22Rv1 (cell line): ENCODE results near the gene ZNF618.

Source experiments
- H3K27ac ChIP-seq: fragments of 450-650 bp; 2 replicates; pipeline ENCODE4 v1.5.1; 2017
- ZFX ChIP-seq: fragments of 450-650 bp; IDR thresholded peaks from 2 replicates; pipeline ENCODE4 v1.6.1; 2017; ENCODE audit warnings: antibody characterized with exemption, borderline replicate concordance
- TF ChIP-seq, protein P1 (sequence below): fragments of 450-650 bp; IDR thresholded peaks from 2 replicates; pipeline ENCODE4 v1.5.1; 2017; ENCODE audit warnings: mild to moderate bottlenecking

Gene ZNF618

DNA sequence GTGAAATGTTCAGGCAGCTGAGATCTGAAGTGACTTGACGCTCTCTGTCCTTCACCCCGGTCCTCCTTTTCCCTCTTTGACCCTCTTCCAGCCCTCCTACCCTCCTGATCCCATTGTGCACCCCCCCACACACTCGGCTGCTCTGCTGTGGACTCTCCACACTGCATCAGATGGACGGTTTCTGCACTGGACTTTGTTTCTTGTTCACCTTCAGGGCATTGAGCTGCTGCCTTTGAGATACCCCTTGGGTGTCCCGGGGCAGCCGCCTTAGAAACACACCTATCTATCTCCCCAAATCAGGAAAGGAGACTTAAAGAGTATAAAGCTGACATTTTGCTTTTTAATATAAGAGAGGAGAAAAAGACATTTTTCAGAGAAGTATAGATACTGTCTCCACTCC, 174.5 kb downstream of the ZNF618 start:
- H3K27ac ChIP-seq = no peak overlapping the region
- TF ChIP-seq, protein P1, sequence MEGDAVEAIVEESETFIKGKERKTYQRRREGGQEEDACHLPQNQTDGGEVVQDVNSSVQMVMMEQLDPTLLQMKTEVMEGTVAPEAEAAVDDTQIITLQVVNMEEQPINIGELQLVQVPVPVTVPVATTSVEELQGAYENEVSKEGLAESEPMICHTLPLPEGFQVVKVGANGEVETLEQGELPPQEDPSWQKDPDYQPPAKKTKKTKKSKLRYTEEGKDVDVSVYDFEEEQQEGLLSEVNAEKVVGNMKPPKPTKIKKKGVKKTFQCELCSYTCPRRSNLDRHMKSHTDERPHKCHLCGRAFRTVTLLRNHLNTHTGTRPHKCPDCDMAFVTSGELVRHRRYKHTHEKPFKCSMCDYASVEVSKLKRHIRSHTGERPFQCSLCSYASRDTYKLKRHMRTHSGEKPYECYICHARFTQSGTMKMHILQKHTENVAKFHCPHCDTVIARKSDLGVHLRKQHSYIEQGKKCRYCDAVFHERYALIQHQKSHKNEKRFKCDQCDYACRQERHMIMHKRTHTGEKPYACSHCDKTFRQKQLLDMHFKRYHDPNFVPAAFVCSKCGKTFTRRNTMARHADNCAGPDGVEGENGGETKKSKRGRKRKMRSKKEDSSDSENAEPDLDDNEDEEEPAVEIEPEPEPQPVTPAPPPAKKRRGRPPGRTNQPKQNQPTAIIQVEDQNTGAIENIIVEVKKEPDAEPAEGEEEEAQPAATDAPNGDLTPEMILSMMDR = no peak
- no peak for TF ChIP-seq ZFX

DNA sequence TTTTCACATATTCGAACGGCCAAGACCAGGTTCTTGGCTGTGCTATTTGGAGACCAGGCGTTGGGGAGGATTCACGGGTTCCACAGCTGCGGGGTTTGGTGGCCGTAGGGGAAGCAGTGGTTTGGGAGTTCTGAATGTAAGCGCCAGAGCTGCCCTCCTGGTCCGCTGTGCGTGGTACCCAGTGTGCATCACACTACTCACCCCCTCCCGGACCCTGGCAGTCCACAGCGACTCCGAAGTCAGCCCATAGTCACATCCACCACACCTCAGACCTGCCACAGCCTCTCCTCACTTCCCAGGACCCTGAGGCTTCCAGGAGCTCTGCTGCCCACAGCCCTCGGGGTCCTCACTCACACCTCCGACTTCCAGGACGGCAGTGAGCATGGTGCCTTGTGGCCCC, 175.2 kb downstream of the ZNF618 start:
- H3K27ac ChIP-seq = no peak overlapping the region
- TF ChIP-seq, protein P1 = no peak
- no peak for TF ChIP-seq ZFX

DNA sequence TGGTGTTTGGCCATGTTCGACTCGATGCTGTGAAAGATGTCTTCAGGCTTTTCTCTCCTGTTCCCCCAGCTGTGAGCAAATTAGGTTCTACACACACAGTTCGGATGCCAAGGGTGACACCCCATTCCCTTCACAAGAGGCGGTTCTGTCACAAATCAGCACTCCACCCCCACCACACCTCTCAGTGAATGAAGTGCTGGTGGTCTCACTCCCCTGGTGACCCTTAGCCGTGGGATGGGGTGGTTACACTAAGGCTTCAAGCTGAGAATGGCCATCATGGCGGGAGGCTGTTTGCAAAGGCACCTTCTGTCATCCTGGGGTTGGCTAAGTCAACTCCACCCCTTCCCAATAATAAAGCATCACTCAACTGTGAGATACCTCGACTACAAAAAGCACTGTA, 175.6 kb downstream of the ZNF618 start:
- no peak overlapping the region for H3K27ac ChIP-seq
- no peak for TF ChIP-seq ZFX
- TF ChIP-seq, protein P1 = no peak

DNA sequence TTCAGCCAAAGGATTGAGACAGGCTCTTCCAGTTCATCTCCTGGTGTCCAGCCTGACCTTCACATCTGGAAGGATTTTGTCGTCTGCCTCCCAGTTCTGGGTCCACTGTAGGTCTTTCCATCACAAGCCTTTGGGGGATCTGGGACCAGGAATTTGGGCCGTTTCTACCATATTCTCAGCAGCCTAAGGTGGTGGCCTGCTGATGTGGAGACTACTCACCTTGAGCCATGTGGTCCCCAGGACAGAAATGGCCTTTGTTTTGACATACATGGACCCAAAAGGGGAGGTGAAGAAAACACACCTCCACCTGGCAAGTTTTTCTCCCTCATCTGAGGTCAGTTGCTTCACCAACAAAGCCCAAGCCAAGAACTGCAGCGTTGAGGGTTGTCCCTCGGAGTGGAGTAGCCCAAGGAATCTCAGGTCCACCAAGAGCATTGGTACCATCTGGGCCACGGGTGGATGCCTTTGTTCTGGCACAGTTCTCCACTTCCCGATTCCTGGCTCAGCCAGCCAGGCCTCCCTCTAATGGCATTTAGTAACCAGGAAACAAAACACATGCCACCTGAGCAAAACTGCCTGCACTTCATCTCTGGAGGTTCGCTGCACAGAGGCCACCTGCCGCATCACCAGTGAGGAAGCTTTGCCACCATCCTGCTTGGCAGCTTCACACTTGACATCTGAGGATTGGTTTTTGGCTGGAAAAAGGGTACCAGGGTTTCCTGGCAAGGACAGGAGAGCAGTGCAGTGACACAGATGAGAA, 177.3 kb downstream of the ZNF618 start:
- TF ChIP-seq ZFX = no peak
- TF ChIP-seq, protein P1 = no peak
- no peak overlapping the region for H3K27ac ChIP-seq

DNA sequence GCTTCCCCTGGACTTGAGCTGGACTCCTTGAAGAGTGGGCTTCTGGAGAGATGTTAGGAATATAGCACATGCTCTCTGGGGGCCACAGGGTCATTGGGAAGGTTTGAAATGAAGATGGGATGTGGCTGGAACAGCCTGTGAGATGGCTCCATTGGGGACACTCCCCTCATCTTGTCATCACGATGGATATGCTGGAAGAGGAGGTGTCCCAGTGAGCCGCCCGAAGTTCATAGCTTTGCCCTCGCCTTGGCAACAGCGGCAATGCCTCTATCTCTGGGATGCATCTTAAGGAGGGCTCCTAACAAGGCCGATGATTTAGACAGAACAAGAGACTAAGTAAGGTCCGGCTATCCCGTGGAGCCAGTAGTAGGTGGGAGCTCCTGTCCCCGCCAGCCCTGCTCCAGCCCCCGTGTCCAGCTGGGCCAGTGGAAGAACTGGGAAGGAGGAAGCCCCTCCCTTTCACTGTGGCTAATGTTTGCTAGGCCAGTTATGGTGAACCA, 178.1 kb downstream of the ZNF618 start:
- no peak overlapping the region for H3K27ac ChIP-seq
- TF ChIP-seq, protein P1 = no peak
- TF ChIP-seq ZFX = no peak

DNA sequence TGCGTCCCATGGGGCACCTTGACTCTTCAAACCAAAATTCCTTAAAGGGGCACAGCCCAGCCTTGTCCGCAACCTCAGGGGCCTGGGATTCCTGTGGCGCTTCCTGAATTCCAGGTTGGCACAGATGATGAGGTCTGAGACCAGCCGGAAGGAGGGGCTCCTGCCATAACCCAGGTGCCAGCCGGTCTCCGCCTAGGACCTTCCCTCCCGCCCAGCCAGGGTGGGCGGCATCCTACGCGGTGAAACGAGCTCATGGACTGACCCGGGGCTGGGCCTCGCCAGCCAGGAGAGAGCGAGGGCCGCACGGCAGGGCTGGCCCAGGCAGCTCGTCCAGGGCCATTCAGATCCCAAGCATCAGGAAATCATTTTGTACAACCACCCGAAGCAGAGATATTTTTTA, 179.0 kb downstream of the ZNF618 start:
- TF ChIP-seq, protein P1 = no peak
- TF ChIP-seq ZFX = no peak
- H3K27ac ChIP-seq = no peak overlapping the region

GRCh38 chr9:114055894-114056293, 179.8 kb downstream of the ZNF618 start:
- no peak overlapping the region for H3K27ac ChIP-seq
- TF ChIP-seq, protein P1 = no peak
- no peak for TF ChIP-seq ZFX
